ENCODE measurements around the gene RAB40A. TPM values are rescaled to one million over a fixed set of nuclear protein-coding genes. Genes with fewer than 3 reads are reported as not detected.
A peak's percentile ranks its signal among the peaks of the same experiment; 100 is the strongest.
"Not testable (repeated sequence)": the region's sequence is repeated elsewhere in the genome, so short reads cannot be mapped to it uniquely, and the experiment has no call there.

Gene RAB40A
- total RNA-seq, 2 experiments from 2014 or later: 0.38 to 0.50 TPM

GRCh38 chrX:103489733-103490132 is 29.6 kb downstream of the RAB40A start:
- peak; percentile 10 for DNase-seq (ENCODE audit: low spot score)
- ChIA-PET POLR2A (interaction anchor here (0.7 to 1.1 kb wide), 3 partner anchors 134 to 236 kb away, joined by 3 to 4 read pairs (median 3); no protein-coding TSS in a partner anchor), CTCF (ENCODE audit: unreplicated experiment) (interaction anchor here (1.3 kb wide), 1 partner anchor 10 kb away, joined by 4 read pairs; no protein-coding TSS in a partner anchor)
- H3K4me1 ChIP-seq (ENCODE audit: insufficient read depth, low read length, poor library complexity, severe bottlenecking); BruUV-seq (replicated peaks); H3K9me3 ChIP-seq (ENCODE audit: low read length); H3K4me2 ChIP-seq (ENCODE audit: low read length); intact Hi-C loops (cut with micrococcal nuclease; ENCODE audit: unreplicated experiment); H3K9me2 ChIP-seq (ENCODE audit: insufficient read depth, low read length); H2AFZ ChIP-seq (ENCODE audit: low read length); H3K4me3 ChIP-seq (ENCODE audit: low read depth, low read length, poor library complexity, severe bottlenecking); H4K20me1 ChIP-seq (ENCODE audit: insufficient read depth, low read length); H3K36me3 ChIP-seq (ENCODE audit: insufficient read depth, low read length); H3K79me2 ChIP-seq (ENCODE audit: insufficient read depth, low read depth, low read length); H3K27ac ChIP-seq (ENCODE audit: low read depth, low read length, poor library complexity, severe bottlenecking): not testable (repeated sequence)
- peak; percentile 64 for TF ChIP-seq CTCF (conservative IDR thresholded peaks at IDR 0.05; ENCODE audit: low read length)

- Histone ChIP-seq H3K4me1 (ENCODE audit: insufficient read depth, low read length, poor library complexity, severe bottlenecking) (no peaks in the 10 kb centered on the region), H3K36me3 (ENCODE audit: insufficient read depth, low read length) (no peaks in the 10 kb centered on the region), H3K4me3 (ENCODE audit: low read depth, low read length, poor library complexity, severe bottlenecking) (no peak overlapping the region), H3K27ac (ENCODE audit: low read depth, low read length, poor library complexity, severe bottlenecking) (no peak overlapping the region), H2AFZ (ENCODE audit: low read length) (no peak overlapping the region), H3K9me3 (ENCODE audit: low read length) (no peaks in the 10 kb centered on the region), H3K4me2 (ENCODE audit: low read length) (no peak overlapping the region), H4K20me1 (ENCODE audit: insufficient read depth, low read length) (no peaks in the 10 kb centered on the region), H3K79me2 (ENCODE audit: insufficient read depth, low read depth, low read length) (no peaks in the 10 kb centered on the region), H3K9me2 (ENCODE audit: insufficient read depth, low read length) (no peaks in the 10 kb centered on the region)
- TF ChIP-seq EZH2phosphoT487 (IDR thresholded peaks at IDR 0.05; ENCODE audit: borderline replicate concordance, low read depth, low read length): no peak
- TF ChIP-seq CTCF (conservative IDR thresholded peaks at IDR 0.05; ENCODE audit: low read length): no peak
- intact Hi-C loops (cut with micrococcal nuclease; ENCODE audit: unreplicated experiment): no loop called here
- no peak for DNase-seq (ENCODE audit: low spot score)
- ChIA-PET CTCF (ENCODE audit: unreplicated experiment) (no interaction called here), POLR2A (interaction anchor here (0.7 to 1.1 kb wide), 2 partner anchors 133 to 181 kb away, joined by 3 read pairs; no protein-coding TSS in a partner anchor)
- no TSS peak for BruUV-seq (replicated peaks)
Observed at GRCh38 chrX:103488794-103489193, 30.5 kb downstream of the RAB40A start.

GRCh38 chrX:103488332-103488731 is 31.0 kb downstream of the RAB40A start:
- intact Hi-C loops (cut with micrococcal nuclease; ENCODE audit: unreplicated experiment): no loop called here
- DNase-seq (ENCODE audit: low spot score): peak; percentile 1
- TF ChIP-seq EZH2phosphoT487 (IDR thresholded peaks at IDR 0.05; ENCODE audit: borderline replicate concordance, low read depth, low read length): no peak
- TF ChIP-seq CTCF (conservative IDR thresholded peaks at IDR 0.05; ENCODE audit: low read length): peak; percentile 58
- H3K79me2 ChIP-seq (ENCODE audit: insufficient read depth, low read depth, low read length): no peaks in the 10 kb centered on the region
- ChIA-PET POLR2A (no interaction called here), CTCF (ENCODE audit: unreplicated experiment) (no interaction called here)
- no peak overlapping the region for H2AFZ ChIP-seq (ENCODE audit: low read length)
- H3K9me2 ChIP-seq (ENCODE audit: insufficient read depth, low read length): no peaks in the 10 kb centered on the region
- no peaks in the 10 kb centered on the region for H3K9me3 ChIP-seq (ENCODE audit: low read length)
- H3K36me3 ChIP-seq (ENCODE audit: insufficient read depth, low read length): no peaks in the 10 kb centered on the region
- H3K4me3 ChIP-seq (ENCODE audit: low read depth, low read length, poor library complexity, severe bottlenecking): no peak overlapping the region
- H4K20me1 ChIP-seq (ENCODE audit: insufficient read depth, low read length): no peaks in the 10 kb centered on the region
- no peak overlapping the region for H3K27ac ChIP-seq (ENCODE audit: low read depth, low read length, poor library complexity, severe bottlenecking)
- no peaks in the 10 kb centered on the region for H3K4me1 ChIP-seq (ENCODE audit: insufficient read depth, low read length, poor library complexity, severe bottlenecking)
- BruUV-seq (replicated peaks): no TSS peak
- H3K4me2 ChIP-seq (ENCODE audit: low read length): no peak overlapping the region
